IMR-90 (cell line): ENCODE results near the gene PPFIBP2. TPM values are rescaled to one million over a fixed set of nuclear protein-coding genes. Genes with fewer than 3 reads are reported as not detected.

Experiments used
- ATAC-seq: fragments of 200-7000 bp; cut with Tn5 transposase; 2 replicates; pipeline ENCODE4 v1.9.1; 2020; ENCODE audit warnings: low read depth, mild to moderate bottlenecking, moderate library complexity
- BruUV-seq: library from RNA; stranded (reverse); fragments of 400-500 nt; replicated peaks from 2 replicates; lab custom pipeline; 2021; lab: Mats Ljungman, UMichigan
- CTCF ChIA-PET: fragments of 300-600 bp; formaldehyde crosslinking; extraction: SDS; loops from one replicate; lab custom pipeline; 2021; ENCODE audit warnings: antibody characterized with exemption; lab: Yijun Ruan, JAX
- POLR2A ChIA-PET: fragments of 300-600 bp; sonication (Branson Sonifier 250); formaldehyde crosslinking; loops from one replicate; lab custom pipeline; 2022; ENCODE audit warnings: antibody characterized with exemption; ENCODE audit not compliant: unreplicated experiment; lab: Charles Lee
- DNase-seq: peaks from one replicate; pipeline ENCODE4 v3.0.0; 2013
- H2AFZ ChIP-seq: replicated peaks from 2 replicates; pipeline ENCODE3; 2013; ENCODE audit warnings: low read length, mild to moderate bottlenecking; ENCODE audit not compliant: poor library complexity
- H2AK5ac ChIP-seq: 2 replicates; pipeline ENCODE4 v1.6.1; 2013; ENCODE audit warnings: low read depth, low read length, inconsistent platforms
- H2AK9ac ChIP-seq: replicated peaks from 2 replicates; pipeline ENCODE3; 2013; ENCODE audit warnings: mild to moderate bottlenecking, low read depth, low read length, moderate library complexity; ENCODE audit not compliant: poor library complexity
- H2BK120ac ChIP-seq: 2 replicates; pipeline ENCODE4 v1.6.1; 2013; ENCODE audit warnings: low read depth, low read length, inconsistent platforms
- H2BK15ac ChIP-seq: 3 replicates; pipeline ENCODE4 v1.6.1; 2013; ENCODE audit warnings: low read depth, low read length, inconsistent platforms
- H2BK20ac ChIP-seq: 2 replicates; pipeline ENCODE4 v1.6.1; 2013; ENCODE audit warnings: low read depth, mild to moderate bottlenecking, inconsistent platforms, low read length, moderate library complexity
- H2BK5ac ChIP-seq: 2 replicates; pipeline ENCODE4 v1.6.1; 2013; ENCODE audit warnings: mild to moderate bottlenecking, low read depth, low read length, inconsistent platforms; ENCODE audit not compliant: poor library complexity, severe bottlenecking
- H3K14ac ChIP-seq: replicated peaks from 2 replicates; pipeline ENCODE4 v1.6.1; 2013; ENCODE audit warnings: low read depth, low read length, inconsistent platforms
- H3K18ac ChIP-seq: 2 replicates; pipeline ENCODE4 v1.6.1; 2013; ENCODE audit warnings: low read depth, low read length, control low read depth
- H3K23ac ChIP-seq: 2 replicates; pipeline ENCODE4 v1.6.1; 2013; ENCODE audit warnings: low read depth, low read length, inconsistent platforms
- H3K27ac ChIP-seq: 2 replicates; pipeline ENCODE4 v1.5.1; 2013; ENCODE audit warnings: mild to moderate bottlenecking, control low read depth, low read length; ENCODE audit not compliant: insufficient read depth
- H3K27me3 ChIP-seq: 2 replicates; pipeline ENCODE4 v1.6.1; 2013; ENCODE audit warnings: low read length; ENCODE audit not compliant: control insufficient read depth, insufficient read depth
- H3K36me3 ChIP-seq: 2 replicates; pipeline ENCODE4 v1.6.1; 2013; ENCODE audit warnings: low read length, mixed read lengths; ENCODE audit not compliant: control insufficient read depth, insufficient read depth
- H3K4ac ChIP-seq: 2 replicates; pipeline ENCODE4 v1.6.1; 2013; ENCODE audit warnings: low read depth, low read length, inconsistent platforms
- H3K4me1 ChIP-seq: 2 replicates; pipeline ENCODE4 v1.6.1; 2013; ENCODE audit warnings: low read length, mixed read lengths; ENCODE audit not compliant: control insufficient read depth, insufficient read depth
- H3K4me2 ChIP-seq: 2 replicates; pipeline ENCODE4 v1.6.1; 2013; ENCODE audit warnings: low read depth, mild to moderate bottlenecking, control low read depth, low read length, moderate library complexity
- H3K4me3 ChIP-seq: 2 replicates; pipeline ENCODE4 v1.5.1; 2013; ENCODE audit warnings: low read depth, mild to moderate bottlenecking, control low read depth, low read length, moderate library complexity; ENCODE audit not compliant: insufficient read depth
- H3K56ac ChIP-seq: 2 replicates; pipeline ENCODE4 v1.6.1; 2013; ENCODE audit warnings: low read length, inconsistent platforms; ENCODE audit not compliant: insufficient read depth; ENCODE audit errors: extremely low read depth
- H3K79me1 ChIP-seq, 2 experiments: 2 replicates each; pipeline ENCODE4 v1.6.1; 2013; ENCODE audit warnings: low read length in 2 of 2, inconsistent platforms in 1 of 2, low read depth in 1 of 2
- H3K9ac ChIP-seq: 2 replicates; pipeline ENCODE4 v1.6.1; 2013; ENCODE audit warnings: low read depth, low read length, control low read depth
- H3K9me1 ChIP-seq: 2 replicates; pipeline ENCODE4 v1.6.1; 2013; ENCODE audit warnings: low read length, inconsistent platforms; ENCODE audit not compliant: insufficient read depth
- H3K9me3 ChIP-seq: 2 replicates; pipeline ENCODE4 v1.6.1; 2013; ENCODE audit warnings: low read length; ENCODE audit not compliant: control insufficient read depth, insufficient read depth
- H4K20me1 ChIP-seq: 2 replicates; pipeline ENCODE4 v1.6.1; 2013; ENCODE audit warnings: low read length, inconsistent platforms; ENCODE audit not compliant: insufficient read depth
- H4K5ac ChIP-seq: 2 replicates; pipeline ENCODE4 v1.6.1; 2013; ENCODE audit warnings: mild to moderate bottlenecking, low read depth, low read length, control low read depth
- H4K8ac ChIP-seq, 2 experiments: 2 replicates each; pipeline ENCODE4 v1.6.1; 2013; ENCODE audit warnings: low read depth in 2 of 2, low read length in 2 of 2, control low read depth in 1 of 2, inconsistent platforms in 1 of 2
- H4K91ac ChIP-seq: 2 replicates; pipeline ENCODE4 v1.6.1; 2013; ENCODE audit warnings: low read depth, low read length, inconsistent platforms; ENCODE audit not compliant: insufficient read depth
- BHLHE40 ChIP-seq: fragments of 150-350 bp; IDR thresholded peaks from 2 replicates; pipeline ENCODE4 v1.6.1; 2016; ENCODE audit warnings: mild to moderate bottlenecking, low read depth, low read length
- CEBPB ChIP-seq: IDR thresholded peaks from 2 replicates; pipeline ENCODE4 v1.6.1; 2012; ENCODE audit warnings: low read depth, low read length, improper control_type of control experiment
- CHD1 ChIP-seq: IDR thresholded peaks from 2 replicates; pipeline ENCODE4 v1.6.1; 2012; ENCODE audit warnings: low read depth, low read length, improper control_type of control experiment
- CTCF ChIP-seq: conservative IDR thresholded peaks from 2 replicates; pipeline ENCODE4 v1.5.1; 2012; ENCODE audit warnings: mild to moderate bottlenecking, low read depth, low read length, improper control_type of control experiment
- FOS ChIP-seq: fragments of 150-350 bp; IDR thresholded peaks from 2 replicates; pipeline ENCODE4 v1.6.1; 2016; ENCODE audit warnings: low read depth, low read length
- MAFK ChIP-seq: IDR thresholded peaks from 2 replicates; pipeline ENCODE4 v1.6.1; 2012; ENCODE audit warnings: low read depth, low read length, improper control_type of control experiment
- MAZ ChIP-seq: IDR thresholded peaks from 2 replicates; pipeline ENCODE4 v1.6.1; 2012; ENCODE audit warnings: low read depth, mild to moderate bottlenecking, low read length, improper control_type of control experiment, moderate library complexity, borderline replicate concordance
- MXI1 ChIP-seq: IDR thresholded peaks from 2 replicates; pipeline ENCODE4 v1.6.1; 2012; ENCODE audit warnings: low read depth, mild to moderate bottlenecking, low read length, moderate library complexity, borderline replicate concordance
- NFE2L2 ChIP-seq: fragments of 150-350 bp; IDR thresholded peaks from 2 replicates; pipeline ENCODE4 v1.6.1; 2016; ENCODE audit warnings: low read depth, mild to moderate bottlenecking, low read length
- POLR2A ChIP-seq: IDR thresholded peaks from 2 replicates; pipeline ENCODE4 v1.6.1; 2012; ENCODE audit warnings: mild to moderate bottlenecking, low read depth, low read length
- RAD21 ChIP-seq: IDR thresholded peaks from 2 replicates; pipeline ENCODE4 v1.6.1; 2012; ENCODE audit warnings: low read length, improper control_type of control experiment
- RCOR1 ChIP-seq: IDR thresholded peaks from 2 replicates; pipeline ENCODE4 v1.6.1; 2012; ENCODE audit warnings: mild to moderate bottlenecking, low read length, improper control_type of control experiment; ENCODE audit not compliant: insufficient replicate concordance
- RFX5 ChIP-seq: IDR thresholded peaks from 2 replicates; pipeline ENCODE4 v1.8.0; 2012; ENCODE audit warnings: low read depth, mild to moderate bottlenecking, low read length, moderate library complexity
- SMC3 ChIP-seq: fragments of 150-350 bp; IDR thresholded peaks from 2 replicates; pipeline ENCODE4 v1.6.1; 2016; ENCODE audit warnings: low read depth, mild to moderate bottlenecking, antibody characterized with exemption, low read length, moderate library complexity
- WGBS, 2 experiments: methylation state at CpG; one replicate each; pipeline versions ENCODE4 v1.1.5 to v1.1.7; 2013; ENCODE audit warnings: missing lambda C conversion rate in 2 of 2; ENCODE audit not compliant: insufficient read length in 1 of 2; ENCODE audit errors: extremely low coverage in 2 of 2; 5-methylcytosine and 5-hydroxymethylcytosine counted together
- dilution Hi-C: fragments of 300-500 bp; cut with HindIII; formaldehyde crosslinking; loops from one replicate; pipeline ENCODE4 v1.14.3; 2018; ENCODE audit warnings: low sequenced_read_pairs; ENCODE audit not compliant: unreplicated experiment
- in situ Hi-C: fragments of 300-500 bp; cut with MboI; formaldehyde crosslinking; loops from 3 replicates; pipeline ENCODE4 v1.14.3; 2019; ENCODE audit warnings: low sequenced_read_pairs, inconsistent platforms, mixed read lengths
- intact Hi-C: fragments of 100-400 bp; cut with micrococcal nuclease; formaldehyde crosslinking; loops from 2 replicates; pipeline ENCODE4 v1.10.0; 2022
- polyA plus RNA-seq, 3 experiments: library from polyadenylated mRNA; depleted of rRNA; stranded (reverse); fragments of >200 nt; gene quantifications; 2 replicates each; pipeline ENCODE4 v1.2.3, GENCODE V29; 2012; ENCODE audit warnings: low replicate concordance in 1 of 3
- total RNA-seq: library from RNA; depleted of rRNA; stranded (reverse); fragments of >200 nt; gene quantifications from 2 replicates; pipeline ENCODE4 v1.2.3, GENCODE V29; 2012
- TF ChIP-seq, protein P1 (sequence below): fragments of 150-350 bp; IDR thresholded peaks from 2 replicates; pipeline ENCODE4 v1.6.1; 2017; ENCODE audit warnings: mild to moderate bottlenecking, antibody characterized with exemption, low read length, low read depth
- TF ChIP-seq, protein P2 (sequence below): fragments of 150-350 bp; IDR thresholded peaks from 2 replicates; pipeline ENCODE4 v1.6.1; 2016; ENCODE audit warnings: low read depth, mild to moderate bottlenecking, low read length, moderate library complexity, borderline replicate concordance

Gene PPFIBP2
- total and polyA plus RNA-seq, 2 of the 4 experiments (the other 2 are of a cell fraction) = 6.0 to 11.8 TPM

DNA sequence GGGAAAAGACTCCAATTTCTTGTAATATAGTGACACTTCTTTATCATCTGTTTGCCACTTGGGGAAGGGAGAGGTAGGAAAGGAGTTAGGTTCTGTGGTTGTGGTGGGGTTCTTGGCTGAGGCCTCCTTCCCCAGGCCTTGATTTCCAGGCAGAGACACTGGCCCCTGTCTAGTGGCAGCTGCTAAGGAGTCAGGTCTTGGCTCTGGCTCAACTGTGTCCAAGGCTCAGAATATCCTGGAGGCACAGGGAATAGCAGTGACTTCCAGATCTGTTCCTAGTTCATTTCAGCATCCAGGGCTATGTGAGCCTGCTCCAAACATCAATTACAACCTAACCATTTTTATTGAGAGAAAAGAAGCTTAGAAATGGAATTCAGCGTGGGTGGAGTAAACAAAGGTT is 29.5 kb downstream of the PPFIBP2 start:
- intact Hi-C loops (no loop called here), in situ Hi-C loops (no loop called here), dilution Hi-C loops (no loop called here)
- no TSS peak for BruUV-seq
- Histone ChIP-seq H2AK5ac (no peak overlapping the region), H3K4me2 (no peak overlapping the region), H2BK20ac (no peak overlapping the region), H3K9ac (no peak overlapping the region), H3K4me1 (no peaks in the 10 kb centered on the region), H3K4ac (no peak overlapping the region), H3K18ac (no peak overlapping the region), H3K9me1 (no peaks in the 10 kb centered on the region; the same call in 1 of the 2 replicates), H2AK9ac (no peak overlapping the region), H2BK120ac (no peak overlapping the region), H3K9me3 (no peaks in the 10 kb centered on the region), H3K56ac (no peak overlapping the region), H4K91ac (no peak overlapping the region), H2BK15ac (no peak overlapping the region), H3K27me3 (peaks cover 6% of the 10 kb centered on the region; the same call in 1 of the 2 replicates), H4K5ac (no peak overlapping the region), H3K36me3 (no peaks in the 10 kb centered on the region), H2AFZ (no peak overlapping the region), H3K23ac (no peak overlapping the region), H3K14ac (no peak overlapping the region), H3K79me1 (no peaks in the 10 kb centered on the region), H4K20me1 (no peaks in the 10 kb centered on the region), H3K4me3 (no peak overlapping the region), H2BK5ac (no peak overlapping the region), H4K8ac (no peak overlapping the region), H3K27ac (no peak overlapping the region)
- CTCF ChIA-PET = interaction anchor here (1.5 kb wide), 1 partner anchor 28 kb away, joined by 3 read pairs; no protein-coding TSS in a partner anchor
- TF ChIP-seq SMC3 (no peak), NFE2L2 (no peak), RCOR1 (no peak), MXI1 (no peak), CTCF (no peak), RAD21 (no peak), POLR2A (no peak), CHD1 (no peak), CEBPB (no peak), BHLHE40 (no peak), FOS (no peak), MAZ (no peak), MAFK (no peak), RFX5 (no peak)
- TF ChIP-seq, protein P1, sequence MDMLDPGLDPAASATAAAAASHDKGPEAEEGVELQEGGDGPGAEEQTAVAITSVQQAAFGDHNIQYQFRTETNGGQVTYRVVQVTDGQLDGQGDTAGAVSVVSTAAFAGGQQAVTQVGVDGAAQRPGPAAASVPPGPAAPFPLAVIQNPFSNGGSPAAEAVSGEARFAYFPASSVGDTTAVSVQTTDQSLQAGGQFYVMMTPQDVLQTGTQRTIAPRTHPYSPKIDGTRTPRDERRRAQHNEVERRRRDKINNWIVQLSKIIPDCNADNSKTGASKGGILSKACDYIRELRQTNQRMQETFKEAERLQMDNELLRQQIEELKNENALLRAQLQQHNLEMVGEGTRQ = no peak
- TF ChIP-seq, protein P2, sequence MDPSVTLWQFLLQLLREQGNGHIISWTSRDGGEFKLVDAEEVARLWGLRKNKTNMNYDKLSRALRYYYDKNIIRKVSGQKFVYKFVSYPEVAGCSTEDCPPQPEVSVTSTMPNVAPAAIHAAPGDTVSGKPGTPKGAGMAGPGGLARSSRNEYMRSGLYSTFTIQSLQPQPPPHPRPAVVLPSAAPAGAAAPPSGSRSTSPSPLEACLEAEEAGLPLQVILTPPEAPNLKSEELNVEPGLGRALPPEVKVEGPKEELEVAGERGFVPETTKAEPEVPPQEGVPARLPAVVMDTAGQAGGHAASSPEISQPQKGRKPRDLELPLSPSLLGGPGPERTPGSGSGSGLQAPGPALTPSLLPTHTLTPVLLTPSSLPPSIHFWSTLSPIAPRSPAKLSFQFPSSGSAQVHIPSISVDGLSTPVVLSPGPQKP = no peak
- DNase-seq (no peak), ATAC-seq (no peak)
- no CpG with 5 or more reads among the region's 1 CpG for WGBS, 2 experiments
- POLR2A ChIA-PET = no interaction called here
